GM19468 (cell line): ENCODE results near the gene OR51F1.
"Not testable (repeated sequence)": the region's sequence is repeated elsewhere in the genome, so short reads cannot be mapped to it uniquely, and the experiment has no call there.

Source experiments
- ATAC-seq: cut with Tn5 transposase; IDR thresholded peaks from one replicate; pipeline ENCODE4 v1.9.1; 2021; ENCODE audit warnings: mild to moderate bottlenecking, moderate library complexity, moderate number of reproducible peaks; ENCODE audit not compliant: unreplicated experiment; ENCODE audit errors: extremely low read depth

The OR51F1 gene, protein sequence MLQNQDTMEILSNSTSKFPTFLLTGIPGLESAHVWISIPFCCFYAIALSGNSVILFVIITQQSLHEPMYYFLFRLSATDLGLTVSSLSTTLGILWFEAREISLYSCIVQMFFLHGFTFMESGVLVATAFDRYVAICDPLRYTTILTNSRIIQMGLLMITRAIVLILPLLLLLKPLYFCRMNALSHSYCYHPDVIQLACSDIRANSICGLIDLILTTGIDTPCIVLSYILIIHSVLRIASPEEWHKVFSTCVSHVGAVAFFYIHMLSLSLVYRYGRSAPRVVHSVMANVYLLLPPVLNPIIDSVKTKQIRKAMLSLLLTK

DNA sequence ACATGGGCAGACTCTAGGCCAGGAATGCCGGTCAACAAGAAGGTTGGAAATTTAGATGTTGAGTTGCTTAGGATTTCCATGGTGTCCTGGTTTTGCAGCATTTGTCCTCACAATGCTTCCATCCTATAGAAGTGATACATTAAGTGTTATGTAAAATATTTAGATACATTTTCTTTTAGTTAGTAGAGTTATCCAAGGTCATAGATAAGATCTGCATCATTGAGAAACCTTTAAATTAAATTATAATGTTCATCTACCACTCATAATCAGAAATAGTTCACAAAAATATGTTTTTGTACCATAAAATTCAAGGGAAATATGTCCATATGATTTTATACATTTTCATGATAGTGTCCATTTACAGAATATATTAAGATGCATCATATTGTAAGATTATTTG lies at the start of gene OR51F1:
Gene OR51F1, minus strand, starts transcription at position 101 of the 400 bp plus-strand sequence. Its CDS starts 0 bp downstream, at position 101.
- ATAC-seq: no peak

DNA sequence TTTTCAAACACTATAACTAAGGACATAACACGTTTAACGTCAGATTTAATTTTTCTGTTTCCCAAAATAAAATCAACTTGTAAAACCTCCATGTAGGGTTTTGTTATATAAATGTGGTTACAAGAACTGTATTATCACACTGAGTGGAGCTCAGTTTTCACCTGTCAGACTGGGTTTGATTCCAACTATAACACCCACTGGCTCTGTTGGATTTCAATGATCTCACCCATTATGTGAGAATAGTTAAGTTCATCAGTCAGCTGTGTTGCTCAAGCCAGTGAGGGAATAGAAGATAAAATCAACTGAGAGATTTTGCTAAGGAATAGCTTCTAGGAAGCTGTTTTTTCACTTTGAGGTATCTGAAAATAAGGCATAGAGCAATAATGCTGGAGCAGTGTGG lies 39.5 kb upstream of the OR51F1 start:
- no peak for ATAC-seq

DNA sequence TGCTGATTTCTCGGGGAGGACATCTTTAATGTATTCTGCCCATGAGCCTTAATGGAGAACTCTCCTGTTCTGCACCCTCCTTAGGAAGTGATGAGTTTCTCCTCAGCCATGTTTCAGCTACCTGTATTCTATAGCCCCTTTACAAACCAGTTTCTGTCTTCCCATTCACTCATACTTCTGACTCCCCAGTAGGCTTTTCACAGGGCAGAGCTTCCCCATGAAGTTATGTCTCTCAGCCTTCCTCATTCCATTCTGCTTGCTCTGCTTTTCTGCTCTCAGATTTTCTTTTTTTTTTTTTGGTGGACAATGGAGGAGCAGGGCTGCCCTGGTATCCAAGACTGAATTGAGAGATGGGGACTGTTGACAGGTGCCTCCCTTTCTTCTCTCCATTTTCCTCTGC lies 38.7 kb upstream of the OR51F1 start:
- no peak for ATAC-seq

DNA sequence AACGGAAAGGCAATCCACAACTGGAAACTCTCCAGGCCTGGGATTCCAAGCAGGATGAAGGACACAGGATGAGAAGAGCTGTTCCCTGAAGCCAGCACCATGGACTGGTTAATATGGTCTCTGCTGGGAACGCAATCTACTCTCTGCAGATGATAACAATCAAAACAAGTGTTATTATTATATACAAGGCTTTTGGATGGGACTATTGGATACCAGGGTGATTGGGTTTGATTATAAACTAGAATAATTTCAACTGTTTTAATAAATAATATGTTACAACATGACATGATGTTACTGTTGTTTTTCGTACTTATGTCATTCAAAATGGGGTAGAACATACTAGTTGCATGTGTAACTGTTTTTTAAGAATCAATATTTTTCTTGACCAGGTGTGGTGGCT lies 34.5 kb upstream of the OR51F1 start, which contains the start of gene OR52R1:
Gene OR52R1, minus strand, starts transcription at position 101 of the 400 bp plus-strand sequence. Its CDS starts 0 bp downstream, at position 101.
- no peak for ATAC-seq

DNA sequence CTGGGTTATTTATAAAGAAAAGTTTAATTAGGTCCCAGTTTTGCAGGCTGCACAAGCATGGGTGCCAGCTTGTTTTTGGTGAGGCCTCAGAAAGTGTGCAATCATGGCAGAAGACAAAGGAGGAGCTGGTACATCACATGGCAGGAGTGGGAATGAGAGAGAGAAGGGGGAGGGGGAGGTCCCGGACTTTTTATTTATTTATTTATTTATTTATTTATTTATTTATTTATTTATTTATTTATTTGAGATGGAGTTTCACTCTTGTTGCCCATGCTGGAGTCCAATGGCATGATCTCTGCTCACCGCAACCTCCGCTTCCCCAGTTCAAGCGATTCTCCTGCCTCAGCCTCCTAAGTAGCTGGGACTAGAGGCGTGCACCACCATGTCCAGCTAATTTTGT lies 31.6 kb upstream of the OR51F1 start:
- not testable (repeated sequence) for ATAC-seq

DNA sequence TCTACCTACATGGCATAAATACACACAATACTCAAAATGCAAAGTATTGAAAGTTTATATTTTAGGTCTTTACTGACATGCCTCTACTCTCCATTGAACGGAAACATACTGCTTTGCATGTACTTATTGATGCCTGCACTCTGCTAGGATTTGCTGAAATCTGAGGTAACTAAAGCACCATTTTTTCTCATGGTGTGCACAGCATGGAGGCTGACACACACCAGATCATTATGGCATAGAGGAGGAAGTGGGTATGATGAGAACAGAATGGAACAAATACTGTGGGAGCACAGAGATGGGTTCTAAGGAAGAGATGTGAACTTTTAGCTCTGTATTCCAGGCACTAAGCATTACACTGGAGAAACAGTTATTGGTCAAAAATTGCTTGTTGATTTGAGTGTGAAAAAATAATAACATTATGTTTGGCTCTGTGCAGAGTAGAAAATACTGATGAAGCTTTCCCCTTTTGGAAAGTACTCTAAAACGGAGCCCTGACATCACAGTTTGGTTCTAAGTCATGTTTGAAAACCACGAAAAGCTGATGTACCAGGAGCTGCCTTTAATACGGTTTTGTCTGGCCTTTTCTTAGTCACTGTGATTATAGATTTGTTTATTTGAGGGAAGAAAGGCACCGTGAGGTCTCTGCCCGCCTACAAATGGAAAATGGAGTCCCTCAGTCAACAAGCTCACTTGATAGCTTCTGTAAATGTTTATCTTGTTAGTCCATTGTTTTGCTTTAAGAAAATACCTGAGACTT lies 28.9 kb upstream of the OR51F1 start:
- ATAC-seq: no peak

DNA sequence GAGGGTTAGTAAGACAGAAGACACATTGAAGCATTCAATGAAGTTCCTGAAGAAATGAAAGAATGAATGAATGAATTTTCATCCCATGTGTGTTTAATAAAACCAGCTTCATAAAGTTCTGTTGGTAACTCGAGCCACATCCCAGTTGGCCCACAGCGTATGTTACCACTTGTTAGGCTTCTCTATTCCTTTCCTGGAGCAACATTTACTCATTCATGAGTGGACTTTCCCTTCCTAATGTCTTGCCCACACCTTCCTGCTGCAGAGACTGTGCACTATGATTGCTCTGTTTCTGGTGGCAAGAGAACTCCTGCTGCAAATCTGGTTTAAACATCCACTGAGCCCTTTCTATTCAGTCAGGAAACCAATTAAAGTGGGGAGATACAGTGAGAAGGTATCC lies 27.5 kb upstream of the OR51F1 start:
- ATAC-seq: no peak

DNA sequence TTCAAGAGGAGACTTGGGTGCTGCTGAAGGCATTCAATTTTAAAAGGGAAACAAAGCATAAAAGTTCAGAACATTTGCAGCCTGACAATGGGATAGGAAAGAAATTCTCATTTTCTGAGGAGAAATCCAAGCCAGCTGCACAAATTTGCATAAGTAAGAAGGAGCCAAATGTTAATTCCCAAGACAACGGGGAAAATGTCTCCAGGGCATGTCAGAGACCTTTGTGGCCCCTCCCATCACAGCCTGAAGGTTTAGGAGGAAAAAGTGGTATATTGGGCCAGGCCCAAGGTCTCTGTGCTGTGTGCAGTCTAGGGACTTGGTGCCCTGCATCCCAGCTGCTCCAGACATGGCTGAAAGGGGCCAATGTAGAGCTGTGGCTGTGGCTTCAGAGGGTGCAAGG lies 12.7 kb upstream of the OR51F1 start:
- ATAC-seq: no peak

DNA sequence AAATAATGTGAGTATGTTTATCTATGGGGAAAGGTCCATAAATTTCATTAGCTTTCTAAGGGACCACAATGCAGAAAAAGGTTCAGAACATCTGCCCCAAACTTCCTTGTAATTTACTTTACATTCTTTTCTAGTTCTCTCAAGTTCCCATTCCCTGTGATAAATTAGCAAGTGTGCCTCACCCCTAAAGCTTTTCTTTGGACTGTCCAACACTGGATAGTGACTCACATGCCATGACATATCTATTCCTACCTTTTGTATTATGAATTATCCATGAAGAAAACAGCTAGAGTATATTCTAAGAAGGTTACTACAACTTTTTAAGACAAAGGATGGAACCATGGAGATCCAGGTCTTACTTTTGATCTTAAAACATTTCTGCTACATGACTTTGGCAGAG lies 1.6 kb downstream of the OR51F1 start:
- ATAC-seq: no peak

DNA sequence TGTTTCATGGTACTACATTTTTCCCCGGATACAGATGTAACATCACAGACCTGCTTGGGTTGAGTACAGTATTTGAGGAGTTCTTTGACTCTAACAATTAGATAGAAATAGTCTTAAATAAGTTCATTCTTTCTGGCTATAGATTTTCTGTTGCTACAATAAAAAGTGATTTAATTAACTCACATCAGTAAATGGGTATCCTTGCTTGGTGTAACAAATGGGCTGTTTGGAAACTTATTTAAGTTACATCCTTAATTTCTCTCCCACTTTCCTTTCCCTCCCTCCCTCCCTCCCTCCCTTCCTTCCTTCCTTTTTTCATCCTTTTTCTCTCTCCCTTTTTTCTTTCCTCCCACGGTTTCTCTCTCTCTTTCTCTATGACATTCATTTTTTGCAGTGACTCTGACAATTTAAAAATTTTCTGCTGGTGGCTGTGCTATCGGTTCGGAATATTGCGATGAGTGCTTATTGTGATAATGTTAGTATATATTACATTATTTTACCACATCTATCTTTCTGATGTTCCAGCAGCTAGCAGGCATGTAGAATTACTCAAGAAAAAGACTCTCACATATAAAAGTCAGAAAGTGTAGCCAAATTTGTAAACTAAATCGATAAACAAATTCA lies 3.2 kb downstream of the OR51F1 start:
- no peak for ATAC-seq

DNA sequence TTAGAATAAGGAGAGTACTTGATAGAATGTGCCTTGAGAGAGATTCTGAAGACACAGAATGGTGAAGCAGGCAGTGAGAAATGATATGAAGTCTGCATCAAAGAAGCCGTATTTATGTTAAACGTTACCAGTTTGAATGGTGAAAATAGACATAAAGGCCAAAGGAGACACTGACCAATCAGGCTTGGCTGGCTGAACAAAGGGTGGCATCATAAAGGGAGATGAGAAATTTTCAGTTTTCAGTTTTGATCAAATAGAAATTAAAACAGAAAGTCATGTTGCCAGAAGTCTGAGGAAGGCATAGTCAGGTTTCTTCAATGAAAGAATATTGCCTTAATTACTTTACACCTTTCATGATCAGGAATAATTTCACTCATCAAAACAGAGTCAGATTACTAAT lies 6.6 kb downstream of the OR51F1 start:
- peak; percentile 56 for ATAC-seq

DNA sequence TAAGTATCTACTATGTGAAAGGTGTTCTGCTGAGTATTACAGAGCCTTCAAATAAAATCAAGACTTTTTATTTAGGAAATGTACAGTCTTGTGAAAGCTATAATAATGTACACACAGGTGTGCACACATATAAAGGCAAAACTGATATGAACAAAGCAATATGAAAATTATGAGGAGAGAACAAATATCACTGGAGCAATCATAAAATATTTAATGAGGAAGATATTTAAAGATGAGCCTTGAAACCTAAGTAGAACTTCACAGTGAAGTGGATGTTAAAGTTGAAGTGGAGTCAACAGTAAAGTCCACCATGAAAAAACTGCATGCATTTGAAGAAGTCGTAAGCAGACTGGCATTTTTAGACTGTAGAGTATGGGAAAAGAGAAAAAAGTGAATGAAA lies 18.5 kb downstream of the OR51F1 start:
- no peak for ATAC-seq

DNA sequence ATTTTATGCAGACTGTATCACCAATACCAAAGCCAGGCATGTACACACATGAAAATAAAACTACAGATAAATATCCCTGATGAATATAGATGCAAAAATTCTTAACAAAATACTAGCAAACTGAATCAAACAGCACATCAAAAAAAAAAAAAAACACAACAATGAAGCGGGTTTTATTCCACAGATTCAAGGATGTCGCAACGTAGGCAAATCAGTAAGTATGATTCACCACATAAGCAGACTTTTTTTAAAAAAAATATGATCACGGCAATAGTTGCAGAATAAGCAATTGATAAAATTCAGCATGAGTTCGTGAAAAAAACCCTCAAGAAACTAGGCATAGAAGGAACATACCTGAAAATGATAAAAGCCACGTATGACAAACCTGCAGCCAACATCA lies 21.3 kb downstream of the OR51F1 start:
- ATAC-seq: no peak

DNA sequence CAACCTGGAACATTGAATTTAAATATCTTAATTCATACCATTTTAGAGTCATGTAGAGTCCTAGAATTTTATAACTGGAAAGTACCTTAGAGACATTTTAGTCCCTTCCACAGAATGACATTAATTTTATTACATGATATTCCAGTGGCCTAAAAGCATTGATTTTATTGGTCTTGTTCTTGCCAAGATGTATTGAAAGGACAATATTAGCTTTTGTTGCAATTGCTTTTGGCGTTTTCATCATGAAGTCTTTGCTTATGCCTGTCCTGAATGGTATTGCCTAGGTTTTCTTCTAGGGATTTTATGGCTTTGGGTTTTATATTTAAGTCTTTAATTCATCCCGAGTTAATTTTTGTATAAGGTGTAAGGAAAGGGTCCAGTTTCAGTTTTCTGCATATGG lies 29.0 kb downstream of the OR51F1 start:
- ATAC-seq: no peak

DNA sequence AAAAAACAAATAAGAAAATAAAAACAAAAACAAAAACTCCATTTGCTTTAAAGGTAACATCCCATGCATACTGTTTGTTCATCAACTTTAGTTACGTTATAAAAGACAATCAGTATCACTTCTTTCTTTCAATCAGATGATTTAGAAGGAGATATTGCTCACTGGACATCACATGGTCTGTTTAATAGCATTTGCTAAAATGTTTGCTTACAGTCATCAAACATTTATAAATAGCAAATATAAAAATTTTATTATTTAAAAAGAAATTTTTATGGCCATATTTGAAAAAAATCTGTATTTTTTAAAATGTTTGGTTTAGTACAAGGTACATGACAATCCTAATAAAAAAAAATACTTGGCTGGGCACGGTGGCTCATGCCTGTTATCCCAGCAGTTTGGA lies 42.6 kb downstream of the OR51F1 start:
- no peak for ATAC-seq

DNA sequence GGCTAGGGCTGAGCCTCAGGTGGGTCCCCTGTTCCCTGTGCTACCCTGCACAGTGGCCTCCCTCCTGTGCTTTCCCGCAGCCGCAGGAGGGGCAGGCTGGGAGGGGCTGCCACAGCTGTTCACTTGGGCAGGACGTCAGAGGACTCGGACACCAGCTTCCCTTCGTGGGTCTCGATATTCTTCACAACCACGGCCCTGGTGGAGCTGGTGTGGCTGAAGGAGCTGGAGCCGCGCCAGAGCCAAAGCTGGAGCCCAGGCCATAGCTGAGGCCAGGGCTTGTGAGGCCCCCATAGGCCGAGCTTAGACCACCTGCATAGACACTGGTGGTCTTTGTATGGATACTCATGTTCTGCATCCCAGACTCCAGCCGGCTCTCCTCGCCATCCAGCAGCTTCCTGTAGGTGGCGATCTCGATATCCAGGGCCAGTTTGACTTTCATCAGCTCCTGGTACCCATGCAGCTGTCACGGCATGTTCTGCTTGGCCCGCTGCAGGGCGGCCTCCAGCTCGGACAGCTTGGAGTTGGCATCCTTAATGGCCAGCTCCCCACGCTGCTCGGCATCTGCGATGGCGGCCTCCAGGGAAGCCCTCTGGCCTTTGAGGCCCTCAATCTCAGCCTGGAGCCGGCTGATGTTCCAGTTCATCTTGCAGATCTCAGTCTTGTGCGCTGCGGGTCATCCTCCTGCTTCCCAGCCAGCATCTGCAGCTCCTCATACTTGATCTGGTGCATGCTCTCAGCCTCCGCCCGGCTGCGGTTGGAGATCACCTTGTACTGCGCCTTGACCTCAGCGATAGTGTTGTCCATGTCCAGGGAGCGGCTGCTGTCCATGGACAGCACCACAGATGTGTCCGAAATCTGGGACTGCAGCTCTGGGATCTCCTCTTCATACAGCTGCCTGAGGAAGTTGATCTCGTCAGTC lies 46.9 kb downstream of the OR51F1 start:
- ATAC-seq: not testable (repeated sequence)
